ENCODE results near the gene TANGO2. TPM values are rescaled to one million over a fixed set of nuclear protein-coding genes. Genes with fewer than 3 reads are reported as not detected.

Gene TANGO2
- total and polyA plus RNA-seq, 10 of the 15 experiments (the other 5 are each of a cell fraction or from before 2014, with no cell fraction given): 4.0 to 24.8 (median 20.9) TPM

DNA sequence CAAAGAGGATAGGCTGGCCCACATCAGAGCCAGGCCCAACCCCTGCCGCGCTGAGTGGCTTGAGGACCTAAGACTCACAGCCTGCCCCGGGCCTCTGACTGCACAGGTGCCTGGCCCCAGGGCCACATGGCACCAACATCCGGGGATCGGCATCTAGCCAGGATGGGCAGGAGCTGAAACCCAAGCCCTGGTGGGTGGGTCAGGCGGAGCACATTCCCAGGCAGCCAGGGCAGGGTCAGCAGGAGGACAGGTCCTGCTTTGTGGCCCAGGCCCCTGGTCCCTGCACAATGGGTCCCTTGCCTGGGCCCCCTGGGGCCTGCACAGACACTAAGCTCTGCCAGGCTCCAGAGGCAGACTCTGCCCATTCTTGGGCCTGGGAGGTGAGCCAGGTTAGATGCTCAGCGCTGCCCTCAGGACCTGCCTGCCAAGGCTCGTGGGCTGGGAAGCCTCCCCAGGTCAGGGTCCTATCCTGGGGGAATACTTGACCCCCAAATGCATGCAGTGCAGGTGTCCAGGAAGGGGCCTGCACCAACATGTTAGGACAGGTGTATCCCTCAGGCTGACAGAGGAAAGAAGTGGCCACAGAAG, 37.8 kb upstream of the TANGO2 start:
- Histone ChIP-seq H3K27me3 (replicated peaks in 1 of 2; ENCODE audit: control insufficient read depth in 2 of 2, insufficient read depth in 2 of 2, low read length in 1 of 2) (0 out of 4 replicates have a peak, but pooled peaks cover 0 to 2% of the 10 kb centered on the region in 2 experiments), H3K36me3 (ENCODE audit: control insufficient read depth in 2 of 2, insufficient read depth in 2 of 2, low read length in 1 of 2) (no peaks in the 10 kb centered on the region; a peak in 1 of 4 replicates), H3K79me2 (ENCODE audit: control insufficient read depth, insufficient read depth, low read length) (no peaks in the 10 kb centered on the region), H3K4me2 (ENCODE audit: control insufficient read depth, insufficient read depth) (no peak overlapping the region), H3K4me3 (no peak overlapping the region), H3K9ac (ENCODE audit: control insufficient read depth, insufficient read depth, low read length) (no peak overlapping the region), H3K4me1 (ENCODE audit: control insufficient read depth, insufficient read depth, low read length) (no peaks in the 10 kb centered on the region), H3K27ac (ENCODE audit: control insufficient read depth, insufficient read depth) (no peak overlapping the region), H3K9me3 (replicated peaks; ENCODE audit: control insufficient read depth, insufficient read depth, low read length) (no peaks in the 10 kb centered on the region), H2AFZ (ENCODE audit: control insufficient read depth, low read depth, low read length) (no peak overlapping the region), H4K20me1 (ENCODE audit: control insufficient read depth, insufficient read depth) (no peaks in the 10 kb centered on the region)
- ATAC-seq (no peak), DNase-seq (ENCODE audit: low read depth, low spot score) (no peak), FAIRE-seq (no peak)
- ChIA-PET SMC1A (ENCODE audit: uncharacterized antibody, unreplicated experiment) (no interaction called here), CTCF (no interaction called here), POLR2A (no interaction called here), RAD21 (ENCODE audit: unreplicated experiment) (no interaction called here)
- in situ Hi-C loops (cut with MboI) (no loop called here), intact Hi-C loops (cut with micrococcal nuclease; ENCODE audit: unreplicated experiment) (no loop called here)
- 58% methylated on average over 8 of the region's 8 CpGs for WGBS (ENCODE audit: insufficient coverage, insufficient replicate concordance, low lambda C conversion rate, missing lambda C conversion rate)
- no TSS peak for BruUV-seq (replicated peaks)
- TF ChIP-seq MTA2 (IDR thresholded peaks at IDR 0.05; ENCODE audit: low read depth): no peak
- no peak for TF ChIP-seq BACH1 (IDR thresholded peaks at IDR 0.05; ENCODE audit: borderline replicate concordance)
- TF ChIP-seq, protein P1, sequence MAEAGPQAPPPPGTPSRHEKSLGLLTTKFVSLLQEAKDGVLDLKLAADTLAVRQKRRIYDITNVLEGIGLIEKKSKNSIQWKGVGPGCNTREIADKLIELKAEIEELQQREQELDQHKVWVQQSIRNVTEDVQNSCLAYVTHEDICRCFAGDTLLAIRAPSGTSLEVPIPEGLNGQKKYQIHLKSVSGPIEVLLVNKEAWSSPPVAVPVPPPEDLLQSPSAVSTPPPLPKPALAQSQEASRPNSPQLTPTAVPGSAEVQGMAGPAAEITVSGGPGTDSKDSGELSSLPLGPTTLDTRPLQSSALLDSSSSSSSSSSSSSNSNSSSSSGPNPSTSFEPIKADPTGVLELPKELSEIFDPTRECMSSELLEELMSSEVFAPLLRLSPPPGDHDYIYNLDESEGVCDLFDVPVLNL (IDR thresholded peaks at IDR 0.05; ENCODE audit: low read depth, low read length): no peak
- TF ChIP-seq, protein P2, sequence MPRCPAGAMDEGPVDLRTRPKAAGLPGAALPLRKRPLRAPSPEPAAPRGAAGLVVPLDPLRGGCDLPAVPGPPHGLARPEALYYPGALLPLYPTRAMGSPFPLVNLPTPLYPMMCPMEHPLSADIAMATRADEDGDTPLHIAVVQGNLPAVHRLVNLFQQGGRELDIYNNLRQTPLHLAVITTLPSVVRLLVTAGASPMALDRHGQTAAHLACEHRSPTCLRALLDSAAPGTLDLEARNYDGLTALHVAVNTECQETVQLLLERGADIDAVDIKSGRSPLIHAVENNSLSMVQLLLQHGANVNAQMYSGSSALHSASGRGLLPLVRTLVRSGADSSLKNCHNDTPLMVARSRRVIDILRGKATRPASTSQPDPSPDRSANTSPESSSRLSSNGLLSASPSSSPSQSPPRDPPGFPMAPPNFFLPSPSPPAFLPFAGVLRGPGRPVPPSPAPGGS (IDR thresholded peaks at IDR 0.05; ENCODE audit: borderline replicate concordance, insufficient read depth, low read depth, low read length, poor library complexity, severe bottlenecking): no peak
- no peak for TF ChIP-seq JUND (IDR thresholded peaks at IDR 0.05; ENCODE audit: low read depth, low read length)
- no peak for TF ChIP-seq RBBP5 (conservative IDR thresholded peaks at IDR 0.05)
- TF ChIP-seq POU2F2 (IDR thresholded peaks at IDR 0.05; ENCODE audit: borderline replicate concordance, low read depth, low read length): no peak
- TF ChIP-seq SREBF2 (IDR thresholded peaks at IDR 0.05; ENCODE audit: low read length): no peak
- TF ChIP-seq NFIC (IDR thresholded peaks at IDR 0.05; ENCODE audit: low read depth, low read length): no peak
- TF ChIP-seq ZNF207 (IDR thresholded peaks at IDR 0.05; ENCODE audit: borderline replicate concordance): no peak
- no peak for TF ChIP-seq BRCA1 (IDR thresholded peaks at IDR 0.05; ENCODE audit: low read depth, low read length)
- TF ChIP-seq STAT1 (conservative IDR thresholded peaks at IDR 0.05): no peak
- no peak for TF ChIP-seq TCF12 (IDR thresholded peaks at IDR 0.05; ENCODE audit: low read depth, low read length)
- TF ChIP-seq, protein P3, sequence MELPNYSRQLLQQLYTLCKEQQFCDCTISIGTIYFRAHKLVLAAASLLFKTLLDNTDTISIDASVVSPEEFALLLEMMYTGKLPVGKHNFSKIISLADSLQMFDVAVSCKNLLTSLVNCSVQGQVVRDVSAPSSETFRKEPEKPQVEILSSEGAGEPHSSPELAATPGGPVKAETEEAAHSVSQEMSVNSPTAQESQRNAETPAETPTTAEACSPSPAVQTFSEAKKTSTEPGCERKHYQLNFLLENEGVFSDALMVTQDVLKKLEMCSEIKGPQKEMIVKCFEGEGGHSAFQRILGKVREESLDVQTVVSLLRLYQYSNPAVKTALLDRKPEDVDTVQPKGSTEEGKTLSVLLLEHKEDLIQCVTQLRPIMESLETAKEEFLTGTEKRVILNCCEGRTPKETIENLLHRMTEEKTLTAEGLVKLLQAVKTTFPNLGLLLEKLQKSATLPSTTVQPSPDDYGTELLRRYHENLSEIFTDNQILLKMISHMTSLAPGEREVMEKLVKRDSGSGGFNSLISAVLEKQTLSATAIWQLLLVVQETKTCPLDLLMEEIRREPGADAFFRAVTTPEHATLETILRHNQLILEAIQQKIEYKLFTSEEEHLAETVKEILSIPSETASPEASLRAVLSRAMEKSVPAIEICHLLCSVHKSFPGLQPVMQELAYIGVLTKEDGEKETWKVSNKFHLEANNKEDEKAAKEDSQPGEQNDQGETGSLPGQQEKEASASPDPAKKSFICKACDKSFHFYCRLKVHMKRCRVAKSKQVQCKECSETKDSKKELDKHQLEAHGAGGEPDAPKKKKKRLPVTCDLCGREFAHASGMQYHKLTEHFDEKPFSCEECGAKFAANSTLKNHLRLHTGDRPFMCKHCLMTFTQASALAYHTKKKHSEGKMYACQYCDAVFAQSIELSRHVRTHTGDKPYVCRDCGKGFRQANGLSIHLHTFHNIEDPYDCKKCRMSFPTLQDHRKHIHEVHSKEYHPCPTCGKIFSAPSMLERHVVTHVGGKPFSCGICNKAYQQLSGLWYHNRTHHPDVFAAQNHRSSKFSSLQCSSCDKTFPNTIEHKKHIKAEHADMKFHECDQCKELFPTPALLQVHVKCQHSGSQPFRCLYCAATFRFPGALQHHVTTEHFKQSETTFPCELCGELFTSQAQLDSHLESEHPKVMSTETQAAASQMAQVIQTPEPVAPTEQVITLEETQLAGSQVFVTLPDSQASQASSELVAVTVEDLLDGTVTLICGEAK (IDR thresholded peaks at IDR 0.05; ENCODE audit: borderline replicate concordance): no peak
